Dermis blood vessel endothelial cell (primary cell): Measurements from ENCODE around the gene TRH. TPM values are rescaled to one million over a fixed set of nuclear protein-coding genes. Genes with fewer than 3 reads are reported as not detected.
A peak's percentile ranks its signal among the peaks of the same experiment; 100 is the strongest.

Experiments
- DNase-seq: peaks from one replicate; pipeline ENCODE4 v3.0.0; 2010
- total RNA-seq: library from RNA; depleted of rRNA; stranded (reverse); fragments of >200 nt; gene quantifications from 2 replicates; pipeline ENCODE4 v1.2.3, GENCODE V29; 2014

Gene TRH
- not detected in 2 replicates for total RNA-seq

DNA sequence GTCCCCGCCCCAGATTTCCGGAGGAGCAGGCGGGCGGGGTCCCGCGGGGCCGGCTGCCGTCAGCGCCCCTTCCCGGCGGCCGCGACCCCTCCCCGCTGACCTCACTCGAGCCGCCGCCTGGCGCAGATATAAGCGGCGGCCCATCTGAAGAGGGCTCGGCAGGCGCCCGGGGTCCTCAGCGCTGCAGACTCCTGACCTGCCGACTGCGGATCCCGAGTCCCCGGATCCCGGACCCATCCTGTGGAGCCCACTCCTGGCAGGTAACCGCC is at the start of gene TRH:
Gene TRH (plus strand): TSS at position 157 of the 269 bp plus-strand sequence. CDS start 1,097 bp downstream, outside the sequence.
- DNase-seq: no peak

- no peak for DNase-seq
These were observed 47.4 kb upstream of the TRH start for GRCh38 chr3:129927072-129927471.

GRCh38 chr3:129929383-129929782 is 45.1 kb upstream of the TRH start:
- no peak for DNase-seq

- no peak for DNase-seq
These were observed 41.0 kb upstream of the TRH start for GRCh38 chr3:129933471-129933870.

DNA sequence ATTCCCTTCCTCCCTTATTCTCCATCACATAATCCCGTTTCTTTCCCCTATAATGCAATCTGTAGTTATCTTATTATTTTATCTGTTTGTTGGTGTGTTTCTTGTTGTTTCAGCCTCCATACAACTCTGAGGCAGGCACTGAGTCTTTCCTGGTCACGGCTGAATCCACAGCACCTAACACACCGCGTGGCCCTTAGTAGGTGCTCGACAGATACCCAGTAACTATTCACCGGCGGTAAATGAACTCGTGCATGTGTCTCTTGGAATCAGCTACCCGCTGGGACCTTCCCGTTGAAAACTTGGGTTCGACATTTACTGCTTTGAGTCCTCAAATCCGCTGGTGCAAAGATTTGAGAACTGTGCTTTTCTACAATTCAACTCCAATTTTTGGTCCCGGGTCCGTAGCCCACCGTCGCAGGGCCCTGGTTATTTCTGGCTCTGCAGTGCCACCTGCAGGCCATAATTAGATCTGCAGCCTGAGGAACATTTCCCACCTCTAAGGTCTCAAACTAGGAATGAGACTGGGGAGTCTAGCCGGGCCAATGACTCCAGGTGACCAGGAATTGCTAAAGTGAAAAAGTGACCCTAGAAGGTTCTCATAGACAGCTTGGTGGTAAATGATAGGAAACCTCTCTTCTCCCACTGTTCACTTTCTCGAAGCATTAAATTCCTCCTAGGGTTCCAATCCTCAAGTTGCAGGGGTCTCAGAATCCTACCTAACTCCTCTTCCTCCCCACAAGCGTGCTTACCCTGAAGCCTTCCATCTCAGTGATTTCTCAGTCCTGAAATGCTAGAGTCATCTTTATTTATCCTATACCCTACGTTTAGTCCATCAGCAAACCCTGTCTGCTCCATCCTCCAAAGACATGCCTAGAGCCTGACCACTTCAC is 40.0 kb upstream of the TRH start:
- peak; percentile 63 for DNase-seq

- DNase-seq: peak; percentile 79
These were observed 37.8 kb upstream of the TRH start for GRCh38 chr3:129936757-129937156.

DNA sequence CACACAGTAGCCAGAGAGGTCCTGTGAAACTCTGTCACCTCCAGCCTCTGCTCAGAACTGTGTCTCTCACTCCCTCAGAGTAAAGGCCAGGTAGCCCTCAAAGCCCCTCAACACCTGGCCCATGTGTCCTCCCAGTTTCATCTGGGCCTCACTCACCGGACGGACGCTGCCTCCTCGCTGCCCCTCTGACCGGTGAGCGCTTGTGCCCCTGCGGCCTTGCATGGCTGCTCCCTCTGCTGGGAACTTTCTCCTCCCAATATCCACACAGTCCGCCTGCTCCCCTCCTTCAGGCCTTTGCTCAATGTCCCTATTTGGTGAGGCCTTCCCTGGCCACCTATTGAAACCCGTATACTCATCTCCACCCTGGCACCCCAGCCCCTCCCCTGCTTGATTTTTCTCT is 36.8 kb upstream of the TRH start:
- DNase-seq: no peak

DNA sequence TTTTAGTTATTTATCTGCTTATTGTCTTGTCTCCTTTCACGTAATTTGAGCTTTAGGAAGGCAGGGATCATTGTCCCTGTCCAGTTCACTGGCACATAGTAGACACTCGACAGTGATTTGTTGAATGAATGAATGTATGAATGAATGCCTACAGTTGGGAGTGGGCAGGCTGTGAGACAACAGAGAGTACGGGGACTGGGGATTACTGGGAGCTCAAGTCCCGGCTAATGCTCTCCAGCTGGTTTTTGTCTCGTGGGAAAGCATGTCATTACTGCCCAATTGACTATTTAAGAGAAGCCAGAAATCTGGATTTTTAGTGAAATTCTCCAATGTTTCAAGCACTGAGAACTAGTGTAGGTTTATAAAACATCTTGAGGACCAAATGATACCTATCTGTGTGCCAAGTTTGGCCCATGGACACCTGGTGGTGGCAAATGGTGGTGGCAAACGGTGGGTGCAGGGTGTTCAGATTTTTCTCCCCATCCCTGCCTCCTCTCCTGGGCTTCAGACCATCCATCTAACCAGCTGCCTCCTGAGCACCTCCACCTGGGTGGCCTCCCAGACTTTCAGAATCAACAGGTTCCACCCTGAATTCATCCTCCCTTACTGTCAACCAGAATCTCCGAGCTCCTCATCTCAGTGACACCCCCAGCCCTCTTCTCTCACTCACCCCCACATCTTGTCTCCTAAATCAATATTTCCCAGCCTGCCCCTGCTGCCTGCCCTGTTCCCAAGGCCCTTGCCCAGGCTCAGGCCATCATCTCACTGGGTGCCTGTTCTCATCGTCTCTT is 36.2 kb upstream of the TRH start:
- no peak for DNase-seq

DNA sequence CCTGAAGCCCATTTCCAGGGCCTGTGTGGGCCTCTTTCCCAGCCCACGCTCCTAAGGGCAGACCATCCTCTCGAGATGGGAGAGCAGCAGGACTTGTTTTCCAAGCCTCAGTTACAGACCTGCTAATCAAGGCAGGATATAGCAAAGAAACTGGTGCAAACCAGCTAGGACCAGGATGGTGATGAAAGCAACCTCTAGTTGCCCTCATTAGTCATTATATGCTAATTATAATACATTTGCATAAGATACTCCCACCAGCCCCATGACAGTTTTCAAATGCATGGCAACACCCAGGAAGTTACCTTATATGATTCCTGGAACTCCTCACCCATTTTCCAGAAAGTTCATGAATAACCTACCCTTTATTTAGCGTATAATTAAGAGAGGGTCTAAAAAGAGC is 34.4 kb upstream of the TRH start:
- no peak for DNase-seq

DNA sequence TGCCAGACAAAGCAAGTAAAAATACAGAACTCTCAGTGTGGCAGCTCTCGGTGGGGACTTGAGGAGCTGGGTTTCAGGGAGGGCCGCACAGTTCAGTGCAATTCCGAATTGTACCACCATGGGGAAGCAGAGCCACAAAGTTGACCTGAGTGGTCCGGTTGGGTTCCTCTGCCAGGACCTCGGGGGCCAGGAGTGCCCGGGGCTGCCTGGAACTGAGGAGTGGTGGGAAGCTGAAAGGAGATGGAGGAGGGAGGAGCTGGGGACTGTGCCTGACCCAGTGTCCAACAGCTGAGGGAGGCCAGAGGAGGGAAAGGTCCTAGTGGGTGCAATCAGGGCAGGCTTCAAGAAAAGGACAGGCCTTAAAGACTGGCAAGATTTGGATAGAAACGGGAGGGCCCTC is 32.2 kb upstream of the TRH start:
- DNase-seq: peak; percentile 85

DNA sequence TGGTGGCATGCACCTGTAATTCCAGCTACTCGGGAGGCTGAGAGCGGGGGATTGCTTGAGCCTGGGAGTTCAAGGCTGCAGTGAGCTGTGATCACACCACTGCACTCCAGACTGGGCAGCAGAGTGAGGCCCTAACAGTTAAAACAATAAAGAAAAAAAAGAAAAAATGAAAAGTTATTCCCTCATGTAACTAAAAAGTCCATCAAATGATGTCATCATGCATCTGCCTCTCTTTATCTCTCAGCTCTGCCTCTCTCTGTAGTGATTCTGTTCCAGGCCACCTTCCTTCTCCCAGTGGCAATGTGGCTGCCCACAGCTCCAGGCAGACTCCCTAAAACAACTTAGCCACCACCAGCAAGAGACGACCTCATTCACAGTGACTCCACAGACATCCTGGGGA is 31.5 kb upstream of the TRH start:
- DNase-seq: no peak

- no peak for DNase-seq
These were observed 29.8 kb upstream of the TRH start for GRCh38 chr3:129944709-129945108.

DNA sequence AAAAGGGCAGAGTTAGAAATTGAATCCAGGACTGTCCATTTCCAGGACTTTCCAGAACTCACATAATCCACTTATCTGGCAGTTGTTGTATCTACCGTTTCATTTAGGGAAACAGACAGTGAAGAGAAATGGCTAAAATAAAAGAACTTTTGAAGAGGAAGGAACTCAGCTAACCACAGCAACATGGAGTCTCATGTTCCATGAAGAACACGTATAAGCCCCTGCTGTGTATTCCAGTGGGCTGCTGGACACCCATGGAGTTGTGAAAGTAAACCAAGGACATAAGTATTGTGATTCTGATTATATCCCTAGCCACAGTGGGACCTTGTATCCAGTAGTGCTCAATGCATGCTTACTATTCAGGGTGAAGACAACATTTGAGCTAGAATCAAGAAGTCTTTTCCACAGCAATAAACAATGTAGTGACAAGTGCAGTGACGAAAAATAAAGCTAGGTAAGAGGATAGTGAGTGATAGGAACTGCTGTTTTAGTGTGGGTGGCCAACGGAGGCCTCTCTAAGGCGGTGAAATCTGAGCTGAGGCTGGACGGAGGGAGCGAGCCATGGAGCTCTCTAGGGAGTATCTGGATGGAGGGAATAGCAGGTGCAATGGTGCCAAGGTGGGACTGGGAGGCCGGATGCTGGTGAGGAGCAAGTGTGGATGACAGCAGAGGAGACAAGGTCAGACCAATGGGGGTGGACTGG is 26.8 kb upstream of the TRH start:
- no peak for DNase-seq

DNA sequence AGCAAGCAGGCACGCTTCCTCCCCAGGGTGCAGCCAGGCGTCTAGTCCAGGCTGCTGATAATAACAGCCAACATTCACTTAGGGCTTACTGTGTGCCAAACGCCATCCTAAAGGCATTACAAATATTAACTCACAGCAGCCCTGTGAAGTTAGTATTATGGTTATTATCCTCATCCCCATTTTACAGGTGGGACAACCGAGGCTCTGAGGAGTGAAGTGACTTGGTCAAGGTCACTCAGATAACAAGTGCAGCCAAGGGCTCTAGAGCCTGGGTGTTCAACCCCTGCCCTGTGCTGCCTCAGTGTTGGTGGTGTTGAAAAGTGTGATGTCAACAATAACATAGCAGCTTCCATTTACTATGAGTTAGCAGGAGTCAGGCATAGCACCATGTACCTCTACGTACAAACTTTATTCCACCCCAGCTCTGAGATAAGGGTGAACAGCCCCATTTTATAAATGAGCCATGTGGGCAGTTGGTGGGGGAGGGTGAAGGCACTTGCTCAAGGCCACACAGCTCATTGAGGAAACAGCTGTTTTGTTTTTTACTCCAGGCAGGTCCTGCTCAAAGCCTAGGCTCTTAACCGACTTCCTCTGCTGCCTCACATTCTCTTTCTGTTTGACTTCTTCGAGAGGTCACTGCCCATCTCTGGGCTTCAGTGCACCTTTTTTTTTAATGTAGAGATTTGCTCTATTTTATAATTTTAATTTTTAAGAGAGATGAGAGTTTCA is 24.0 kb upstream of the TRH start:
- DNase-seq: peak; percentile 38

DNA sequence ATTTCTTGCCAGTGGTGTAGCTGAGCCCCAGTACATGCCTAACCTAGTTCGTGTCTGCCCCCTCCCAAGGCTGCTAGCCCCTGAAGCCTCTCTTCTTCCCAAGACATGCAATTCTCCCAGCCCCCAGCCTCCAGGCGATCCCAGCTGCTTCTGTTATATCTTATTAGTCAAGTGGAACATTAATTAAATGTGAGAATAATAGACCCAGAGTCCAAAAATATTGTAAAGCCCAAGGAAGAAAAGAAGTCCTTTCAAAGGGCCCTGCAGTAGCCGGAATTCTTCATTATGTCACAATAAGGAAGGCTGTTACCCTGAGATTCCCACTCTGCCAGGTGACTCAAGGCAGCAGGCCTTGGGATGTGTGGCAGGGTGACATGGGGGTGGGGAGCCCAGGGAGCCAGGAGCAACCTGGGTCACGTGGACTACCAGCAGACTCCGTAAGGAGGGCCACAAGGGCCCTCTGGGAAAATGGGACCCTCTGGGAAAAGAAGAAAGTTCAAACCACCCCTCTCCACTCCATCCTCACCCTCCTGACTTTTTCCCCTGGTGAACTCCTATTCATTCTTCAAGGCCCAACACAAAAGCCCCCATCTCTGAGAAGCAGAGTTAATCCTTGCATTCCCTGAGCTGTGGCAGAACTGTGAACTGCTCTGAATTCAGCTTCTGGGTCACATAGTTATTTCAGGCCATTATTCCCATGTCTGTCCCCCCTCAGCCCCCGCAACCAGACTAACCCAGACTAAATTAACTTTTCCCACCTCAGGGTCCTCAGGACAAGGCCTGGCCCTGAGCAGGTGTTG is 21.8 kb upstream of the TRH start:
- DNase-seq: no peak

- no peak for DNase-seq
These were observed 20.9 kb upstream of the TRH start for GRCh38 chr3:129953621-129954020.

DNA sequence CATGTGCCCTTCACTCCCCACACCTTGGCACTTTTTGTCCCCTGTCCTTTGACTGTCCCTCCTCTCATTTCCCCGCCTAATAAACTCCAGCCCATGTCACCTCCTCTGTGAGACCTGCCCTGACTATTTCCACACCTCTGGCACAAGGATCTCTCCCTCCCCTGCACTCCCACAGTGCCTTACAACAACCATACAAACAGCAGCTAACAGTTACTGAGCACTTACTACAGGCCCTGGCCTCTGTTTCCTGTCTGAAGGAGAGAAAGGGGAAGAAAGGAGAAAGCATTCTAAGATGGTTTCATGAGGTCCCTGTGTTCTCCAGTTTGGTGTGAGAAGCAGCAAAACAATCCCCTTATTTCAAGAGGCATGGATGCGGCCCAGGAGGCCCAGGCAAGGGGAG is 20.0 kb upstream of the TRH start:
- DNase-seq: no peak

DNA sequence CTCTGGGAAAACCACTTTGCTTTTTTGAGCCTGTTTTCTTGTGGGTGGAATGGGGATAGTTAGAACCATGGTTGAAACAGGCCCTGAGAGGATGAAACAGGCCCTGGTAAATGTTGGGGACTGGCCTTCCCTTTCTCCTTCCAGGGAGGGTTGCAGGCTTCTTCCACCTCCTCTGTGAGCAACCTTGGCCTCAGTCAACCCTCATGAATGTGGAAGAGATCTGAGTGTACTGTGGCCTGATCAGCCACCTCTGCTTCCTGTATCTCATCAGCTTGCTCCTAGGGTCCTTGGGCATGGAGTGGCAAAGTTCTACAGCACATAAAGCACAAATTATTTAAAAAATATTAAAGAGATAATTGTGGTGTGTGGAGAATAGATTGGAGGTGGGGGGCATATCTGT is 17.6 kb upstream of the TRH start:
- no peak for DNase-seq

DNA sequence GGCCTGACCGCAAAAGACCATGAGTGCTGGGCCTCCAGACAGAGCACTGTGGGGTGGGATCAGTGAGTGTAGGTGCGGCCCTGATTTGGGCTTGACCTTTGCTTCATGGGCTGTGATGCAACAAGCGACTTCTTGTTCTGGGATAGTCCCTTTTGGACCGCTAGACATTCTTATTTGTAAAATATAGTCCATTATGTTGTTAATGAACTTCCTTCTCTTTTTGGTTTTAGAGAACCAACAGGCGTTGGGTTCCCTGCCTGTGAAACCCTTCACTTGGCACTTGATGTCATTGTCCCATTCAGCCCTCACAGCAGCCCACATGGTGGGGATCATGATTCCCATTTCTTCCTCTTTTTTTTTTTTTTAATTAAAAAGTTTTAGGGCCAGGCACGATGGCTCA is 15.8 kb upstream of the TRH start:
- no peak for DNase-seq

- DNase-seq: no peak
These were observed 13.4 kb upstream of the TRH start for GRCh38 chr3:129961141-129961541.

- no peak for DNase-seq
These were observed 11.9 kb upstream of the TRH start for GRCh38 chr3:129962600-129962999.

- DNase-seq: no peak
These were observed 8.6 kb upstream of the TRH start for GRCh38 chr3:129965937-129966336.
